Dendritic cell treated with granulocyte-macrophage colony-stimulating factor and Interleukin-4, amounts not matched to agents 40 ng/mL and 50 ng/mL, for 4 days (primary cell): ENCODE measurements around the gene MTCL1.
"Not testable (repeated sequence)": the region's sequence is repeated elsewhere in the genome, so short reads cannot be mapped to it uniquely, and the experiment has no call there.

ENCODE experiments used
- H3K27ac Mint-ChIP-seq: one replicate; pipeline ENCODE4 v1.8.0; 2022; ENCODE audit warnings: mild to moderate bottlenecking, mixed read lengths
- H3K27me3 Mint-ChIP-seq: one replicate; pipeline ENCODE4 v1.8.0; 2022; ENCODE audit warnings: mild to moderate bottlenecking, mixed read lengths
- H3K36me3 Mint-ChIP-seq: one replicate; pipeline ENCODE4 v1.8.0; 2022; ENCODE audit warnings: low read depth, mixed read lengths
- H3K4me1 Mint-ChIP-seq: one replicate; pipeline ENCODE4 v1.8.0; 2022; ENCODE audit warnings: low read depth, mixed read lengths
- H3K4me3 Mint-ChIP-seq: one replicate; pipeline ENCODE4 v1.8.0; 2022; ENCODE audit warnings: mild to moderate bottlenecking, moderate library complexity, mixed read lengths
- H3K9me3 Mint-ChIP-seq: one replicate; pipeline ENCODE4 v1.8.0; 2022; ENCODE audit warnings: mixed read lengths
- intact Hi-C: fragments of 100-400 bp; cut with micrococcal nuclease; formaldehyde crosslinking; loops from one replicate; pipeline ENCODE4 v1.15.0; 2022

Gene MTCL1

DNA sequence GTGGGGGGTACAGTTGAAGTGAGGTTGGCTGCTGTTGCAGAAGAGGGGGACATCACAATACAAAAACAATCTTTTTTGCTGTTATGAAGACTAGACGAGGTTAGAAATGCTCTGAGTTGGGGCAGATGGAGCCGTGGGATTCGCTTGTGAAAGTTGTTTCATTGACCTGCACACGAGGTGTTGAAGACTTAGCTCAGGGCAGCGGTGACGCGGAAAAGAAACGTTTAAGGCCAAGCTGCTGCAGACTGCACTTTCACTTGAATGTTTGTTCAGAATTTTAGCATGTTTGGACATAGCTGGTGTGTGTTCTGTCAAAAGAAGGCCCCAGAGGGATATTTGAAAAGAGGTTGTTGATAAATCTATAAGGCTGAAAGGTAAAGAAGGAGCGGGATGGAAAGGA, 46.3 kb downstream of the MTCL1 start:
- H3K9me3 Mint-ChIP-seq: no peaks in the 10 kb centered on the region
- peaks cover 6% of the 10 kb centered on the region for H3K36me3 Mint-ChIP-seq
- H3K4me1 Mint-ChIP-seq: peaks cover 9% of the 10 kb centered on the region
- intact Hi-C loops: no loop called here
- no peak overlapping the region for H3K4me3 Mint-ChIP-seq
- H3K27ac Mint-ChIP-seq: no peak overlapping the region
- no peaks in the 10 kb centered on the region for H3K27me3 Mint-ChIP-seq

DNA sequence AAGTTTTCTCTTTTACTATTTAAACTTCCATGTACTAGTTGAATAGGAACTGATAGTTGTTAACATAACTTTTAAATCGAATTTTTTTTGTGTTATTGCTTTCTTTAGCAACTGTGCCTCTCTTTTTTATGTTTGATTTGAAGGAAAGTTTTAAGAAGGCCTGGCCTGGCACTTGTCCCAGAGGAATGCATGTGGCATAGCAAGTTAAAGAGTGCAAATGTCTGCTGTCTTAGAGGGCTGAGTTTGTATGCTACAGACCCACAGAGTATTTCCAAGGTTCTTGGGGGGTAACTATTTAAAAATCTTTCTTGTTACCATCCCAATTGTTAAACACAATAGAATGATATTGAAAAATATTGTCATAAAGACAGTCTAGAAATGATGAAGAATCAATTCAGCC, 47.0 kb downstream of the MTCL1 start:
- no peak overlapping the region for H3K27ac Mint-ChIP-seq
- no peaks in the 10 kb centered on the region for H3K27me3 Mint-ChIP-seq
- H3K4me1 Mint-ChIP-seq: peaks cover 9% of the 10 kb centered on the region
- H3K4me3 Mint-ChIP-seq: no peak overlapping the region
- H3K36me3 Mint-ChIP-seq: peaks cover 6% of the 10 kb centered on the region
- intact Hi-C loops: no loop called here
- H3K9me3 Mint-ChIP-seq: no peaks in the 10 kb centered on the region

DNA sequence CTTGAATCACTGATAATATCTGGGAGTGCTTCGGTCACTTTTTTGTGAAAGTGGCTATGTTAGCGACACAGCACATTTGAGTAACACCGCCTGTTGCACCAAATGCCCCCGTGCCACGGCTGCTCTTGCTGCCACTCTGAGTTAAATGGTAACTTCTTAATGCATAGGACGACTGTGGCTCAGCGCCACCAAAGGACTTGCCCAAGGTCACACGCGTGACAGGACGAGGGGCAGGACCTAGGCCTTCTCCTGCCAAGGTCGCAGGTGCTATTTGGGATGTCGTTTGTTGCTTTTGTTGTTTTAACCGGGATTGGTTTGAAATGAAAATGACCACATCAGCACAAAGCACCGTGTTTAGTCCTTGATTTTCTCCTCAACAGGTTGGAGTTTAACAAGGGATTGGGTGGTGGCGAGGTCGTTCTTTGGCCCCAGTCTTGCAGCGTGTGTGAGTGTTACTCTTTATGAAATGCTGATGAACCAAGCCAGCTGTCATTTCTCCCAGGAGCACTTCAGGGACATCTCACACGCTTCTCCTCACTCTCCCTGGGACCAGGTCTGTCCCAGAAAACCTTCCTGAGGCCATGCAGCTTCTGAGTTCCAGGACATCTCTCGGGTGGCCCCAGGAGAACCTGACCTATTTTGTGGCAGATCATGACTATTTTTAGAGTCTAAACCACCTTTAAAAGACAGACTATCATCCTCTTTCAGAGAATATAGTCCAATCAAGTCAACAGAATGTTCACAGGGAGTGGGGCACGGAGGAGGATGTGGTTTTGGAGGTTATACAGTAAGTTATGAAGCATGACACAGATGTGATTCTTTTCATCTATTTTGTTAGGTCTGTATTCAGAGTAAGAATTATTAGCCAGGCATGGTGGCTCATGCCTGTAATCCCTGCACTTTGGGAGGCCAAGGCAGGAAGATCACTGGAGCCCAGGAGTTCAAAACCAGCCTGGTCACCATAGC, 49.9 kb downstream of the MTCL1 start:
- H3K4me1 Mint-ChIP-seq: peaks cover 5% of the 10 kb centered on the region
- H3K27me3 Mint-ChIP-seq: no peaks in the 10 kb centered on the region
- H3K27ac Mint-ChIP-seq: no peak overlapping the region
- no peaks in the 10 kb centered on the region for H3K9me3 Mint-ChIP-seq
- H3K36me3 Mint-ChIP-seq: no peaks in the 10 kb centered on the region
- H3K4me3 Mint-ChIP-seq: no peak overlapping the region
- intact Hi-C loops: no loop called here

DNA sequence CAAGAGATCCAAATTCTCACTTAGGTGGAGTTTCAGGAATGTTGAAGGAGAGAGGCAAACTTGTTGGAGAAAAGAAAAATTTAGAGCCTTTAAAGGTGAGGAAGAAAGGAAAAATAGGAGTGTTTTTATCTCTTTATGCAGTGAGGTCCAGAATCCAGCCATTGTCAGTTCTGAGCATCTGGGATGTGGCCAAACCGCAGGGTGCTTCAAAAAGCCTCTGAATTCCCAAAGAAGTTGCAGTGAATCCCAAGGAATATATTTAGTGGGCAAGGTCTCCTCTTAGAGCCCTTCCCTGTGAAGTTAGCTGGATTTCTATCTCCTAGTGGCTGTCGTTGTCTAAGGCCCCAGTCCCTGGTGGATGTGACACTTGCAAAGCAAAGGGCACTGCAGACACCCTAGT, 51.2 kb downstream of the MTCL1 start:
- no peaks in the 10 kb centered on the region for H3K4me1 Mint-ChIP-seq
- no peak overlapping the region for H3K4me3 Mint-ChIP-seq
- no peaks in the 10 kb centered on the region for H3K36me3 Mint-ChIP-seq
- intact Hi-C loops: no loop called here
- H3K27ac Mint-ChIP-seq: no peak overlapping the region
- no peaks in the 10 kb centered on the region for H3K27me3 Mint-ChIP-seq
- peaks cover 11% of the 10 kb centered on the region for H3K9me3 Mint-ChIP-seq

DNA sequence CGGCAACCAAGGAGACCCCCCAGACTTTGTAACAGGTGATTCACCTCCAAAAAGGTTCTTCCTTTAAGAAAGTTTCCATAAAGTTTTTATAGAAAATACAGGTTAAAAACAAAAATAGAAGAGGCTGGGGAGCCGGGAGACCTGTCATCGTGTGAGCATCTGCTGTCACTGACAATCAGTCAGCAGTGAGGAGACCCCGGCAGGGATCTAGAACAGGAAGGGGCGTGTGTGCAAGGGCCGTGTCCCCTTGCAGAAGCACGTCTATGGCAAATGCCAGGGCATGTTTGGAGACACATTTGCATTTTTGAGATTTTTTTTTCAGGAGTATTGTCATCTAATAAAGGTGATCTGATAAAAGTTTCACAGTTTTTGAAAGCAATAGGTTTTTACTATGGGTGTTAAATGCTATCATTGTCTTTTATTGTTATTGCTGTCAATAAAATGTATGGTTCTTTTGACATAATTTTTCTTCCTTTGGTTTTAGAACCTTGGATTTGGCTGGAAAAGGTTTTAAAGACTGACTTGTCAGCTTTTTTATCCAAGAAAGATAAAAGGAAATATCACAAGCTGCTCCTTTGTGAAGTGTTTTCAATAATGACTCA, 52.1 kb downstream of the MTCL1 start:
- peaks cover 3% of the 10 kb centered on the region for H3K4me1 Mint-ChIP-seq
- intact Hi-C loops: no loop called here
- peaks cover 14% of the 10 kb centered on the region for H3K9me3 Mint-ChIP-seq
- no peaks in the 10 kb centered on the region for H3K27me3 Mint-ChIP-seq
- no peak overlapping the region for H3K27ac Mint-ChIP-seq
- no peak overlapping the region for H3K4me3 Mint-ChIP-seq
- H3K36me3 Mint-ChIP-seq: peaks cover 5% of the 10 kb centered on the region

DNA sequence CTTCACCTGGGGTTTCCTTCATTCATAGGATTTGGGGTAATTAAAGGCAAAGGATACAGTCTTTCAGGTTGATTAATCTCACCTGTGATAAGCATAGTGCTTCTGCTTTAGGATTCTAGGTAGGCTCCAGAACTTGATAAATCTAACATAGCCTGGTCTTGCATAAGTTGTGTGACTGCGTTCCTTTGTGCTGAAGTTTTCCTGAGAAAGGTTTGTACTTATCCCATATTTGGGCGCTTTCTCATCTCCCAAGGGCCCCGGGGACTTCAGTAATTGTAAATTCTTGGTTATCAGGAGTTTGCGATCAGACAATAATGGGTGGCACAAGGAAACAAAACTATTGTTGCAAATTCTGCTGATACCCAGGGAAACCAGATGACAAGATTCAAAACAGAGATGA, 53.1 kb downstream of the MTCL1 start:
- H3K27ac Mint-ChIP-seq: no peak overlapping the region
- peaks cover 13% of the 10 kb centered on the region for H3K4me1 Mint-ChIP-seq
- H3K9me3 Mint-ChIP-seq: peaks cover 14% of the 10 kb centered on the region
- no peak overlapping the region for H3K4me3 Mint-ChIP-seq
- intact Hi-C loops: no loop called here
- H3K27me3 Mint-ChIP-seq: no peaks in the 10 kb centered on the region
- peaks cover 8% of the 10 kb centered on the region for H3K36me3 Mint-ChIP-seq

DNA sequence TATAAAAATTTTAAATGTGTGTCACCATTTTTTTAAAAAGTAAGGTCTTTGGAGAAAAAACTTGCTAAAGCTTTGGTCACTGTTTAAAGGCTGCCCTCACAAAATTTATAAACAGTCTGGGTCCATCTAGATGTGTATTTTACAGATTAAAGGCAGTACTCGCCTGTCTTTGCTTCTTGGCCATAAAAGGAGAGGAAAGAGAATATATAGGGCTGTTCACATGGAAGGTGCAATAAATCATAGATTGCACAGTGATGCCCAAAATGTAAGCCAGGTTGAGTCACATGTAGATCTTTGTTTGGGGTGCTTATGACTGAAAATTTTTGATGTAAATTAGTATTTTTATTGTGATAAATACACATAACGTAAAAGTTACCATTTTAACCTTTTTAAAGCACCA, 55.6 kb downstream of the MTCL1 start:
- peaks cover 8% of the 10 kb centered on the region for H3K36me3 Mint-ChIP-seq
- H3K9me3 Mint-ChIP-seq: peaks cover 14% of the 10 kb centered on the region
- no peak overlapping the region for H3K4me3 Mint-ChIP-seq
- no peak overlapping the region for H3K27ac Mint-ChIP-seq
- H3K4me1 Mint-ChIP-seq: peaks cover 14% of the 10 kb centered on the region
- intact Hi-C loops: no loop called here
- H3K27me3 Mint-ChIP-seq: no peaks in the 10 kb centered on the region

DNA sequence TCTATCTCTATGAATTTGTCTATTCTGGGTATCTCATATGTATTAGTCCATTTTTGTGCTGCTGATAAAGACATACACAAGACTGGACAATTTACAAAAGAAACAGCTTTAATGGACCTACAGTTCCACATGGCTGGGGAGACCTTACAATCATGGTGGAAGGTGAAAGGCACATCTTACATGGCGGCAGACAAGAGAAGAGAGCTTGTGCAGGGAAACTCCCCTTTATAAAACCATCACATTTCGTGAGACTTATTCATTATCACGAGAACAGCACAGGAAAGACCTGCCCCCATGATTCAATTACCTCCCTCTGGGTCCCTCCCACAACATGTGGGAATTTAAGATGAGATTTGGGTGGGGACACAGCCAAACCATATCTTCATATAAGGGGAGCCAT, 56.2 kb downstream of the MTCL1 start:
- Mint-ChIP-seq H3K4me1 (peaks cover 14% of the 10 kb centered on the region), H3K9me3 (peaks cover 14% of the 10 kb centered on the region)
- H3K4me3 Mint-ChIP-seq, intact Hi-C loops, H3K36me3 Mint-ChIP-seq, H3K27ac Mint-ChIP-seq, H3K27me3 Mint-ChIP-seq: not testable (repeated sequence)

DNA sequence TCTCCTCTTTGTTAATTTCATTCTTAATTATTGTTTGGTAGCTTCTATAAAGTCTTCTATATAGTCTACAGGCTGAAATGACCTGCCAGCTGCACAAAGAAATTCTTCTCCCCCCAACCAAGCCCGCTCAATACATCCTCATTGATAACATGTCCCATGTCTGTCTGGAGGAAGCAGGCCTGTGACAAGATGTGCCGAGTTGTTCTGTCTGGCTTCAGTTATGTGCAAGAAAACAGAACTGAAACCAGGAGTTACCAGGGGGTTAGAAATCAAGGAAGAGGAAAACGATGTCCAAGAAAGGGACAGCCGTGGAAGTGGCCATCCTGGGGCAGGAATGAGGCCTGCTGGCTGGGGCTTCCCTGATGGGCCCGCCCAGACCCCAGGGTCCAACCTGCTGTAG, 57.6 kb downstream of the MTCL1 start:
- H3K9me3 Mint-ChIP-seq: peaks cover 14% of the 10 kb centered on the region
- H3K27ac Mint-ChIP-seq: no peak overlapping the region
- H3K27me3 Mint-ChIP-seq: no peaks in the 10 kb centered on the region
- peaks cover 14% of the 10 kb centered on the region for H3K4me1 Mint-ChIP-seq
- H3K4me3 Mint-ChIP-seq: no peak overlapping the region
- intact Hi-C loops: no loop called here
- peaks cover 8% of the 10 kb centered on the region for H3K36me3 Mint-ChIP-seq

DNA sequence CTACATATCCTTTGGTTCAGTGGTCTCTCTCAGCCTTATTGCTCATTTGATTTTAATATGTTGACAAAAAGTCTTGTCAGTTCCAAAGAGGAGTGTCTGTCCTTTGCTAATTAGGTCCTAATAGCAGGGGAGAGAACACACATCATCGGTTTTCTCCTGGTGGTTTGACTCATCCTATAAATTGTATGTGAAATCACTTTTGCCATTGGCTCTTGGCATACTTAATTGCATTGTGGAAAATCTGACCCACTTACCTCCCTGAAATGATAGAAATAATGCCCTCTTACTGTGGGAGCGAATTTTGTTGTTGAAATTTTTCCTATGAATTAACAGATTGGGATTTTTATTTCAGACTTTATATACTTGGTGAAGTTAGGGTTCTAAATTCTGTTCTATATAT, 58.3 kb downstream of the MTCL1 start:
- peaks cover 14% of the 10 kb centered on the region for H3K4me1 Mint-ChIP-seq
- H3K27me3 Mint-ChIP-seq: no peaks in the 10 kb centered on the region
- intact Hi-C loops: no loop called here
- H3K9me3 Mint-ChIP-seq: peaks cover 14% of the 10 kb centered on the region
- H3K36me3 Mint-ChIP-seq: peaks cover 8% of the 10 kb centered on the region
- no peak overlapping the region for H3K27ac Mint-ChIP-seq
- no peak overlapping the region for H3K4me3 Mint-ChIP-seq

DNA sequence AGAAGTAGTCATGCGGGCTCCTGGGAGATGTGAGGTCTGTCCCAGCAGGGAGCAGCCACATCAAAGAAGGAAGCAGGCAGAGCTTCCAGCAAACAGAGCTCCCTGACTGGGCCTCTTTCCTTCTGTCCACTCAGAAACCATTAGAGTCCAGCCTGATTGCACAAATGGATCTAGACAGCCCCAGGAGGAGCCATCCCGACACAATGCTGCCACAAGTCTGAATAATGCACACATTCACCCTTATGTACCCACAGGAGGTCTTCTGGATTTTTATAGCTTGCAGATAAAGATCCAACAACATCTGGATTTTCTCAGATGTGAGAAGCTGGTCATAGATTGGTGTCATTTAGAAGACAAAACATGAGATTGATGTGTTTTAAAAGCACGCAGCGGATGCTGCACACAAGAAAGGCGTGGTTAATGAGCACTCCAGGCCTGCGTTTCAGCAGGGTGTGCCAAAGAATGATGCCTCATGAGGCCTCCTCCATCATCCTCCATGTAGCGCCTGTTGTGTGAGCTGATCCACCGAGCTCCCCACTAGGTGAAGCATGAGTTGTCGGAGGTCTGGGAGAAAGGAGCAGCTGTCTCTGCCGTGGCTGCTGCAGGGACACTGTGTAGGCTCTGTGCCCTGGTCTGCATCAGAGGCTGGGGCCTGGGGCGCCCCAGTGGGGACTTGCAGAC, 60.6 kb downstream of the MTCL1 start:
- Mint-ChIP-seq H3K27me3 (no peaks in the 10 kb centered on the region), H3K4me3 (no peak overlapping the region)

DNA sequence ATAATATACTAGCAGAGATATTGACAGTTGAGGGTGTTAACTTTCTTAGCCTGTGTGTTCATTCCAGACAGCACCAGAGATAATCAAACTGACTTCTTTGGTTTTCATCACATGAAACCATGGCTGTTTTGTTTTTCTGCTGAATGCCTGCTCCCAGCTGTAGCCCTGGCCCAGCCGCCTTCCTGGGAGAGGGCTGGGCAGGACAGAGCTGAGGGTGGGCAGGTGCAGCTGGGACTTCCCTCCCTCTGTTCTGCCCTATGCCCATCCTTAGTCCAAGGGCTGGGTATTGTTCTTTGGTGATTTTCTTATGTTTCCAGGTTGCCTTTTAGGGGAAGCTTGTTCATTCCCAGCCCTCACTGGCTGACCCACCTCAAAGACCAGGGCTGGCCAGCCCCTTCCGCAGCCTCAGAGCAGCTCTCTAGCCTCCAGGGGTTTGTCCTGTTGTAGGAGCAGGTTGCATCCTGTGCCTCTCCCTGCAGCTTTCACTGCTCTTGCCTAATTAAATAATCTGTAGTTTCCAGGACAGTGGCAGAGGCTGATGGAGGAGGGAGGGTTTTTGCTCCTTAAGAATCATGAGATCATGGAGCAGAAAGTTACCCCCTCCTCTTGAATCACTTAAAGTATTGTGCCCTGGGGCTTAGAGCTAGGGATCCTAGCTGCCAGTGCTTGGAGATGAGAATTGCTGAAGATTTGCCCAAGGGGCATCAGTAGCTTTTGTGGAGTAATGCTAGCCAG, 61.4 kb downstream of the MTCL1 start:
- Mint-ChIP-seq H3K27ac (no peak overlapping the region), H3K27me3 (no peaks in the 10 kb centered on the region), H3K36me3 (peaks cover 8% of the 10 kb centered on the region), H3K4me3 (no peak overlapping the region), H3K9me3 (peaks cover 1% of the 10 kb centered on the region), H3K4me1 (peaks cover 14% of the 10 kb centered on the region)
- intact Hi-C loops: no loop called here

More for the DNA sequence above, 60.6 kb downstream of the MTCL1 start:
- Mint-ChIP-seq H3K9me3 (peaks cover 9% of the 10 kb centered on the region), H3K27ac (no peak overlapping the region), H3K4me1 (peaks cover 14% of the 10 kb centered on the region), H3K36me3 (peaks cover 8% of the 10 kb centered on the region)
- intact Hi-C loops: no loop called here

DNA sequence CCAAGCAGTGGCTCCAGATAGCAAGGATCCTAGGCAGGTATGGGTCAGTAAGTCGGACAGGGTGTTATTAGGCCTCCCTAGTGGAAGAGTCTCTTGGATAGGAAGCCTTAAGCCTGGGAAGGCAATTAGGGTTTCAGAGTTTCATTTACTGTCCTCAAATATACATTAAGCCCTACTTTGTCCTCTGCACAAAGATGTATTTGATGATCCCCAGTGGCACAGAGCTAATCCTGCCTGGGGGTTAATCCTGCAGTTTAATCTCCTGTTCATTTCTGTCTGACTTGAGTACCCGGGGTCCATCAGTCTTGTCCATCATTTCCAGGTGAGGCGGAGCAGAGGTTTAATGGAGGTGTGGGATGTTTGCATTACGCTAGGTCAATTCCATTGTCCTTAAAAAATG, 62.0 kb downstream of the MTCL1 start:
- Mint-ChIP-seq H3K36me3 (peaks cover 5% of the 10 kb centered on the region), H3K27ac (no peak overlapping the region), H3K27me3 (no peaks in the 10 kb centered on the region), H3K4me3 (no peak overlapping the region), H3K9me3 (no peaks in the 10 kb centered on the region), H3K4me1 (peaks cover 12% of the 10 kb centered on the region)
- intact Hi-C loops: no loop called here
